ENCODE measurements around the gene ZNF148.
"Not testable (repeated sequence)": the region's sequence is repeated elsewhere in the genome, so short reads cannot be mapped to it uniquely, and the experiment has no call there.

ZNF148 gene

GRCh38 chr3:125374996-125375941, at the start of gene ZNF148:
Gene ZNF148, minus strand, starts transcription at chr3:125375325. Its CDS starts 61,685 bp downstream, at chr3:125313640.
- FAIRE-seq: no peak

- no peak for FAIRE-seq
Observed at GRCh38 chr3:125418306-125418705, 43.2 kb upstream of the ZNF148 start.

- no peak for FAIRE-seq
Observed at GRCh38 chr3:125416235-125416634, 41.1 kb upstream of the ZNF148 start.

GRCh38 chr3:125414669-125415068, 39.5 kb upstream of the ZNF148 start:
- no peak for FAIRE-seq

- no peak for FAIRE-seq
Observed at GRCh38 chr3:125410922-125411321, 35.8 kb upstream of the ZNF148 start.

GRCh38 chr3:125406070-125406469, 30.9 kb upstream of the ZNF148 start:
- no peak for FAIRE-seq

- not testable (repeated sequence) for FAIRE-seq
Observed at GRCh38 chr3:125405515-125405914, 30.4 kb upstream of the ZNF148 start.

GRCh38 chr3:125403789-125404188, 28.7 kb upstream of the ZNF148 start:
- no peak for FAIRE-seq

- FAIRE-seq: no peak
Observed at GRCh38 chr3:125402639-125403038, 27.5 kb upstream of the ZNF148 start.

- no peak for FAIRE-seq
Observed at GRCh38 chr3:125401402-125401801, 26.3 kb upstream of the ZNF148 start.

- FAIRE-seq: no peak
Observed at GRCh38 chr3:125398952-125399351, 23.8 kb upstream of the ZNF148 start.

- no peak for FAIRE-seq
Observed at GRCh38 chr3:125395091-125395490, 20.0 kb upstream of the ZNF148 start.

- FAIRE-seq: no peak
Observed at GRCh38 chr3:125394406-125394805, 19.3 kb upstream of the ZNF148 start.

- no peak for FAIRE-seq
Observed at GRCh38 chr3:125389282-125389681, 14.2 kb upstream of the ZNF148 start.

GRCh38 chr3:125388369-125388768, 13.2 kb upstream of the ZNF148 start:
- not testable (repeated sequence) for FAIRE-seq

- FAIRE-seq: no peak
Observed at GRCh38 chr3:125386811-125387210, 11.7 kb upstream of the ZNF148 start.

- FAIRE-seq: no peak
Observed at GRCh38 chr3:125383744-125384143, 8.6 kb upstream of the ZNF148 start.

- no peak for FAIRE-seq
Observed at GRCh38 chr3:125382298-125382697, 7.2 kb upstream of the ZNF148 start.

- no peak for FAIRE-seq
Observed at GRCh38 chr3:125381743-125382142, 6.6 kb upstream of the ZNF148 start.

- FAIRE-seq: no peak
Observed at GRCh38 chr3:125381314-125381713, 6.2 kb upstream of the ZNF148 start.

- FAIRE-seq: no peak
Observed at GRCh38 chr3:125379483-125379882, 4.4 kb upstream of the ZNF148 start.

GRCh38 chr3:125378762-125379161, 3.6 kb upstream of the ZNF148 start:
- no peak for FAIRE-seq

GRCh38 chr3:125375950-125376679, 990 bp upstream of the ZNF148 start:
- no peak for FAIRE-seq

- no peak for FAIRE-seq
Observed at GRCh38 chr3:125374501-125374995, 577 bp downstream of the ZNF148 start.

Measured in TTC549 (cell line).